Measurements from ENCODE around the gene NWD2.

The NWD2 gene

DNA sequence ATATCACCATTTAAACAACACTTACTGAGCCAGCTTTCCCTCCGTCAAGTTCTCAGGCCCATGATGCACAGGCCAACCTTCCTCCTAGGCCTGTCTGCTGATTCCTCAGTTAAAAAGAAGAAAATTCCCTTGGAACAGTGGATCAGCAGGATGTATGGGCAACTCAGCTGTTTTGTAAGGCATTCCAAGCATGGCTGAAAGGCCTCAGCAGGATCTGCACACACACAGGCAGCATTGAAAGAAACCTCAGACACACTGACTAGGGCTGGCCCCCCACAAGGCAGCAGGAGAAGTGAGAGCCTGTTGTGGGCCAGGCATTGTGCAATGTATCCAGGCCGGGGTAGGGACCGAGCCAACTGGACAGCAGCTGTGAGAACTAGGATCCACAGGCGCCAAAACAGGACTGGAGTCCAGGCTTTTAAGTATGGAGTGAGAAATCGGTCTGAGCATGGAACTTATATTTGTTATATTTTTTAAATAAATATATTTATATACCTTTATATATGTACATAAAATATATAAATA, 171.4 kb downstream of the NWD2 start:
- TF ChIP-seq POLR2A (IDR thresholded peaks at IDR 0.05; ENCODE audit: low read depth, low read length) (no peak), SPI1 (IDR thresholded peaks at IDR 0.05; ENCODE audit: low read depth, low read length) (no peak), TAF1 (IDR thresholded peaks at IDR 0.05; ENCODE audit: low read depth, low read length) (no peak), PAX5 (IDR thresholded peaks at IDR 0.05; ENCODE audit: insufficient read depth, low read length, severe bottlenecking) (no peak), POLR2AphosphoS5 (IDR thresholded peaks at IDR 0.05; ENCODE audit: low read depth, low read length) (no peak), POU2F2 (IDR thresholded peaks at IDR 0.05; ENCODE audit: low read depth, low read length) (no peak)
- FAIRE-seq (no peak), DNase-seq (ENCODE audit: insufficient read length, low spot score) (no peak)

DNA sequence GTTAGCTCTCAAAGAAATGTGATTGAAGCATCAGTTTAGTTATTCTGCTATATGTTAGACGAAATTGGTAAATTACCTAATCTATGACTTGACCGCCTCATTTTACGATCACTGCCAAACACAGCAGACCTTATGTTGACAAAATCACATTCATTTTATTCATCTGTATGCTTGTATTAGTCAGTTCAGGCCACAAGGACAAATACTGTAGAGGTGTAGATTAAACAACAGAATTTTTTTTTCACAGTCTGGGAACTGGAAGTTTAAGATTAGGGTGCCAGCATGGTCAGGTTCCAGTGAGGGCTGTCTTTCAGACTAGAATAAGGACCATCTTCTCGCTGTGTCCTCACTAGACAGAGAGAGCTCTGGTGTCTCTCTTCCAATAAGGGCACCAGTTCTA, 177.1 kb downstream of the NWD2 start:
- FAIRE-seq (no peak), DNase-seq (ENCODE audit: insufficient read length, low spot score) (no peak)
- TF ChIP-seq POU2F2 (IDR thresholded peaks at IDR 0.05; ENCODE audit: low read depth, low read length) (no peak), PAX5 (IDR thresholded peaks at IDR 0.05; ENCODE audit: insufficient read depth, low read length, severe bottlenecking) (no peak), TAF1 (IDR thresholded peaks at IDR 0.05; ENCODE audit: low read depth, low read length) (no peak), SPI1 (IDR thresholded peaks at IDR 0.05; ENCODE audit: low read depth, low read length) (no peak), POLR2AphosphoS5 (IDR thresholded peaks at IDR 0.05; ENCODE audit: low read depth, low read length) (no peak), POLR2A (IDR thresholded peaks at IDR 0.05; ENCODE audit: low read depth, low read length) (no peak)

GRCh38 chr4:37422102-37422501, 177.6 kb downstream of the NWD2 start:
- TF ChIP-seq TAF1 (IDR thresholded peaks at IDR 0.05; ENCODE audit: low read depth, low read length) = no peak
- no peak for TF ChIP-seq PAX5 (IDR thresholded peaks at IDR 0.05; ENCODE audit: insufficient read depth, low read length, severe bottlenecking)
- TF ChIP-seq POLR2AphosphoS5 (IDR thresholded peaks at IDR 0.05; ENCODE audit: low read depth, low read length) = no peak
- TF ChIP-seq SPI1 (IDR thresholded peaks at IDR 0.05; ENCODE audit: low read depth, low read length) = no peak
- no peak for TF ChIP-seq POU2F2 (IDR thresholded peaks at IDR 0.05; ENCODE audit: low read depth, low read length)
- no peak for TF ChIP-seq POLR2A (IDR thresholded peaks at IDR 0.05; ENCODE audit: low read depth, low read length)
- FAIRE-seq (no peak), DNase-seq (ENCODE audit: insufficient read length, low spot score) (no peak)

GRCh38 chr4:37422638-37423037, 178.1 kb downstream of the NWD2 start:
- no peak for DNase-seq (ENCODE audit: insufficient read length, low spot score)
- no peak for FAIRE-seq
- TF ChIP-seq POLR2A (IDR thresholded peaks at IDR 0.05; ENCODE audit: low read depth, low read length) = no peak
- TF ChIP-seq TAF1 (IDR thresholded peaks at IDR 0.05; ENCODE audit: low read depth, low read length) = no peak
- TF ChIP-seq PAX5 (IDR thresholded peaks at IDR 0.05; ENCODE audit: insufficient read depth, low read length, severe bottlenecking) = no peak
- TF ChIP-seq POU2F2 (IDR thresholded peaks at IDR 0.05; ENCODE audit: low read depth, low read length) = no peak
- no peak for TF ChIP-seq SPI1 (IDR thresholded peaks at IDR 0.05; ENCODE audit: low read depth, low read length)

GRCh38 chr4:37423310-37423709, 178.8 kb downstream of the NWD2 start:
- TF ChIP-seq POLR2AphosphoS5 (IDR thresholded peaks at IDR 0.05; ENCODE audit: low read depth, low read length) (no peak), PAX5 (IDR thresholded peaks at IDR 0.05; ENCODE audit: insufficient read depth, low read length, severe bottlenecking) (no peak), TAF1 (IDR thresholded peaks at IDR 0.05; ENCODE audit: low read depth, low read length) (no peak)
- no peak for FAIRE-seq
- DNase-seq (ENCODE audit: insufficient read length, low spot score) = no peak

DNA sequence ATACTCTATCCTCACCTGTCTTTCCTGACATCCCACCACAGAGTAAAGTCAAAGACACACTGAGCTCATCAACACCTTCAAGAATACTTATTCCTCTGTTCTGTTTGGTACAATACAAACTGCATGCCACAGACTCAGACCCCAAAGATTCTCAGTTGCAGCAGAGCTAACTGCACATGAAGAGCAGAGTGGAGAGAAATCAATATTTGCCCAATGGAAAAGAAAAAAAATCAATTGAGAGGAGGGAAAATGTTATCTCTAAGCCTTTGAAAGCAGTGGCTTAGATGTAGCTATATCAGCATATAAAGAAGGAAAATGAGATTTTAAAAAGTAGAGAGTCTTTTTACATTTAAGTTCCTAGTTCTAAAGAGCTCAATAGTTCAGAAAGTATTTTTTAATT, 180.2 kb downstream of the NWD2 start:
- TF ChIP-seq POU2F2 (IDR thresholded peaks at IDR 0.05; ENCODE audit: low read depth, low read length) = no peak
- TF ChIP-seq PAX5 (IDR thresholded peaks at IDR 0.05; ENCODE audit: insufficient read depth, low read length, severe bottlenecking) = no peak
- TF ChIP-seq SPI1 (IDR thresholded peaks at IDR 0.05; ENCODE audit: low read depth, low read length) = no peak
- TF ChIP-seq POLR2AphosphoS5 (IDR thresholded peaks at IDR 0.05; ENCODE audit: low read depth, low read length) = no peak
- TF ChIP-seq POLR2A (IDR thresholded peaks at IDR 0.05; ENCODE audit: low read depth, low read length) = no peak
- TF ChIP-seq TAF1 (IDR thresholded peaks at IDR 0.05; ENCODE audit: low read depth, low read length) = no peak
- FAIRE-seq (no peak), DNase-seq (ENCODE audit: insufficient read length, low spot score) (no peak)

DNA sequence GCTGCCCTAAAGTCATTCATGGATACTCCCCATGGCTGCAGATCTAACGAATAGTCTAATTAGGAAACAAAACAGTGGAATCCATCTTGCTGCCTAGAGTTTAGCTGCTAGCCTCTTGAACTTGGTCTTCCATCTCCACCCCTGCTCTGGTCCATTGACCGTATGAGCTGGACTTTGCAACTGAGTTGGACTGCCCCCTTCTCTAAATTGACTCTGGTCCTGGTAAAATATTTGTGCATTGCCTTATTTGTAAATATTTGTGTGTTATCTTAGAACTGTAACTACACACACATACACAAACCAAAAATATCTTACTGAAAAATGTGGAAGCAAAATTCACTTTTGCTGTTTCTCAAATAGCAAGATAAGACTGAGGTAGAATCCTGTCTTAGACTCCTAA, 181.3 kb downstream of the NWD2 start:
- no peak for FAIRE-seq
- no peak for DNase-seq (ENCODE audit: insufficient read length, low spot score)
- no peak for TF ChIP-seq PAX5 (IDR thresholded peaks at IDR 0.05; ENCODE audit: insufficient read depth, low read length, severe bottlenecking)
- TF ChIP-seq POLR2A (IDR thresholded peaks at IDR 0.05; ENCODE audit: low read depth, low read length) = no peak
- TF ChIP-seq TAF1 (IDR thresholded peaks at IDR 0.05; ENCODE audit: low read depth, low read length) = no peak
- TF ChIP-seq POU2F2 (IDR thresholded peaks at IDR 0.05; ENCODE audit: low read depth, low read length) = no peak
- TF ChIP-seq POLR2AphosphoS5 (IDR thresholded peaks at IDR 0.05; ENCODE audit: low read depth, low read length) = no peak
- TF ChIP-seq SPI1 (IDR thresholded peaks at IDR 0.05; ENCODE audit: low read depth, low read length) = no peak

DNA sequence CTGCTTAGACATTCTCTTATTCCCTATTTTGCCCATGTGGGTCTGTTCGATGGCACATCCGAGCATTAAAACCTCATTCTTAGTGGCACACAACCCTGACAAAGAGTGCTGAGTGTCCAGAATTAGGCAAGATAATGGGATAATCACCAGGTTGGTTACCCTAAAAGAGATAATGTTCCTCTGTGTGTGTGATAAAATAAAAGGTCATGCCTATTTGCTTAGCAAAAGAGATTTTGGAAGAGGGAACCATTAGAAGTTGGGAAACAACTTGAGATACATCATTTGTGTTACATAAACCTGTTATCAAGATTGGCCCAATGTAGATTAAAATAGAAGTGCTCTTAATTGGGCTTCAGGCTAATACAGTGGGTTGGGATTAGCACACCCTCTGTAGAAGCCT, 182.7 kb downstream of the NWD2 start:
- no peak for TF ChIP-seq POU2F2 (IDR thresholded peaks at IDR 0.05; ENCODE audit: low read depth, low read length)
- no peak for TF ChIP-seq TAF1 (IDR thresholded peaks at IDR 0.05; ENCODE audit: low read depth, low read length)
- TF ChIP-seq POLR2AphosphoS5 (IDR thresholded peaks at IDR 0.05; ENCODE audit: low read depth, low read length) = no peak
- TF ChIP-seq SPI1 (IDR thresholded peaks at IDR 0.05; ENCODE audit: low read depth, low read length) = no peak
- FAIRE-seq (no peak), DNase-seq (ENCODE audit: insufficient read length, low spot score) (no peak)

DNA sequence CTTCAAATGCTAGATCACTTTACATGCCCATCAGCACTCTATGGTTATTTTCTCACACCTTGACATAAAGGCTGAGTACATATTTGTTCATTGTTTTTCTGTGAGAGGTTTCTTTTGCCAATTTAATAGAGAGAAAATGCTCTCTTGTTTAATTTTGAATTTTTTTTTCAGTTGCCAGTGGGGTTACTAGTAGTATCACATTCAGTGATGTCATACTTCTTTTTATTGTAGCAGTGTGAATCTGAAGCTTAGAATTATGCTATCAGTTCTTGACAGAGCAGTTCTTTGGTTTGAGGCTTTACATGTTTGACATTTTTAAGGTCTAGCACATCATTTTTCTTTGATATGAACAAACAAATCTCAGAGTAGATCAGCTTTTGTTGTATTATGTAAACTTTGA, 185.4 kb downstream of the NWD2 start:
- DNase-seq (ENCODE audit: insufficient read length, low spot score) (no peak), FAIRE-seq (no peak)
- TF ChIP-seq POU2F2 (IDR thresholded peaks at IDR 0.05; ENCODE audit: low read depth, low read length) (no peak), PAX5 (IDR thresholded peaks at IDR 0.05; ENCODE audit: insufficient read depth, low read length, severe bottlenecking) (no peak)

- FAIRE-seq = no peak
Observed at GRCh38 chr4:37430718-37431416, 186.3 kb downstream of the NWD2 start.

More at GRCh38 chr4:37430718-37431416, 186.3 kb downstream of the NWD2 start:
- DNase-seq (ENCODE audit: insufficient read length, low spot score) = no peak
- TF ChIP-seq POLR2A (IDR thresholded peaks at IDR 0.05; ENCODE audit: low read depth, low read length) = no peak
- TF ChIP-seq PAX5 (IDR thresholded peaks at IDR 0.05; ENCODE audit: insufficient read depth, low read length, severe bottlenecking) = no peak
- TF ChIP-seq TAF1 (IDR thresholded peaks at IDR 0.05; ENCODE audit: low read depth, low read length) = no peak
- TF ChIP-seq SPI1 (IDR thresholded peaks at IDR 0.05; ENCODE audit: low read depth, low read length) = no peak
- no peak for TF ChIP-seq POLR2AphosphoS5 (IDR thresholded peaks at IDR 0.05; ENCODE audit: low read depth, low read length)
- no peak for TF ChIP-seq POU2F2 (IDR thresholded peaks at IDR 0.05; ENCODE audit: low read depth, low read length)
